HepG2 (cell line): ENCODE measurements around the gene ECHS1. TPM values are rescaled to one million over a fixed set of nuclear protein-coding genes. Genes with fewer than 3 reads are reported as not detected.

Source experiments
- ATAD3A ChIP-seq: sonication (generic); formaldehyde crosslinking; IDR thresholded peaks from 2 replicates; pipeline ENCODE4 v1.4.0; 2020; ENCODE audit warnings: missing genetic modification reagents
- GATA4 ChIP-seq: sonication (generic); IDR thresholded peaks from 2 replicates; pipeline ENCODE4 v1.6.1; 2016; ENCODE audit warnings: antibody characterized with exemption, low read depth, borderline replicate concordance
- HDAC6 ChIP-seq: fragments of 200-600 bp; sonication (generic); IDR thresholded peaks from 2 replicates; pipeline ENCODE4 v1.7.0; 2017; ENCODE audit warnings: mild to moderate bottlenecking, antibody characterized with exemption, low read length, low read depth
- MIXL1 ChIP-seq: IDR thresholded peaks from 2 replicates; pipeline ENCODE4 v1.6.1; 2016
- NFE2L1 ChIP-seq: sonication (generic); formaldehyde crosslinking; IDR thresholded peaks from 2 replicates; pipeline ENCODE4 v1.4.0; 2020; ENCODE audit warnings: missing genetic modification reagents, mild to moderate bottlenecking, borderline replicate concordance
- NFE2L2 ChIP-seq: fragments of 150-350 bp; IDR thresholded peaks from 2 replicates; pipeline ENCODE4 v1.6.1; 2014; ENCODE audit warnings: low read length
- NFRKB ChIP-seq: fragments of 450-650 bp; IDR thresholded peaks from 2 replicates; pipeline ENCODE4 v1.6.1; 2017
- ONECUT2 ChIP-seq: sonication (generic); formaldehyde crosslinking; IDR thresholded peaks from 2 replicates; pipeline ENCODE4 v1.4.0; 2020; ENCODE audit warnings: missing genetic modification reagents
- REL ChIP-seq: sonication (generic); formaldehyde crosslinking; conservative IDR thresholded peaks from 2 replicates; pipeline ENCODE4 v1.8.0; 2022; ENCODE audit warnings: mild to moderate bottlenecking, missing genetic modification reagents, moderate library complexity
- ZNF430 ChIP-seq: sonication (generic); formaldehyde crosslinking; IDR thresholded peaks from 2 replicates; pipeline ENCODE4 v1.9.0; 2021; ENCODE audit warnings: mild to moderate bottlenecking, missing genetic modification reagents
- ZNF557 ChIP-seq: sonication (generic); formaldehyde crosslinking; IDR thresholded peaks from 2 replicates; pipeline ENCODE4 v1.4.0; 2020; ENCODE audit warnings: missing genetic modification reagents
- polyA plus RNA-seq, 8 experiments: library from polyadenylated mRNA; depleted of rRNA in 3 of 8; stranded (reverse) in 7 of 8; unstranded in 1 of 8; fragments of >200 nt; fragmentation: Illumina TruSeq in 4 of 8; extraction: Trizol in 4 of 8; gene quantifications; 2 replicates each; pipeline versions ENCODE4 v1.2.1 to v1.2.3, GENCODE V29; 2011 to 2016; ENCODE audit warnings: low read depth in 4 of 8, missing spikeins in 1 of 8, mixed read lengths in 1 of 8; ENCODE audit not compliant: insufficient read depth in 1 of 8
- total RNA-seq, 5 experiments: library from RNA; depleted of rRNA; stranded (reverse); fragments of >200 nt; fragmentation: Illumina TruSeq; extraction: Trizol; gene quantifications; 2 replicates each; pipeline ENCODE4 v1.2.3, GENCODE V29; 2016; ENCODE audit warnings: low read depth in 1 of 5
- TF ChIP-seq, protein P1 (sequence below): sonication (generic); formaldehyde crosslinking; IDR thresholded peaks from 2 replicates; pipeline ENCODE4 v1.5.0; 2020; ENCODE audit warnings: mild to moderate bottlenecking, missing genetic modification reagents
- TF ChIP-seq, protein P2 (sequence below): sonication (generic); formaldehyde crosslinking; IDR thresholded peaks from one replicate; pipeline ENCODE4 v1.5.1; 2020; ENCODE audit warnings: mild to moderate bottlenecking, missing genetic modification reagents; ENCODE audit errors: not compliant biosample characterization
- TF ChIP-seq, protein P3 (sequence below), 2 experiments: IDR thresholded peaks; 2 replicates each; pipeline ENCODE4 v1.6.1; 2011 to 2012; ENCODE audit warnings: low read length in 2 of 2, borderline replicate concordance in 1 of 2, low read depth in 1 of 2, mild to moderate bottlenecking in 1 of 2, moderate library complexity in 1 of 2

Gene ECHS1
- total and polyA plus RNA-seq, 2 of the 13 experiments (the other 11 are each of a cell fraction or from before 2014, with no cell fraction given), result 32.7 to 195 TPM

DNA sequence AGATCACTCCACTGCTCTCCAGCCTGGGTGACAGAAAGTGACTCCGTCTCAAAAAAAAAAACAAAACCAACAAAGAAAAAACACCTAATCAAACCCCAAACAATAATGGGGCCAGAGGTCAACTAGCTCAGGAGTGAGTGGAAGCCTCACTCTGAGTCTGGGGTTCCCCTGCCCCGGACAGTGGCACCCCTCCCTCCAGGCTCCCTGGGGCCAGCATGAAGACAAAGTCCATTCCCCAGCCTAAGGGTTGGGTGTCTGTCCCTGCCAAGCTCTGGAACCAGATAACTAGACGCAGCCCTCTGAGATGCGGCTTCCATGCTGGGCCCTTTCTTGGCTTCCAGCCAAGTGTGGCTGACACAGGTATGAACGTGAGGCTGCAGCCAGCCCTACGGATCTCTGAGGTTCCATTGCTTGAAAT is 13.6 kb downstream of the ECHS1 start (continued):
- TF ChIP-seq, protein P1, sequence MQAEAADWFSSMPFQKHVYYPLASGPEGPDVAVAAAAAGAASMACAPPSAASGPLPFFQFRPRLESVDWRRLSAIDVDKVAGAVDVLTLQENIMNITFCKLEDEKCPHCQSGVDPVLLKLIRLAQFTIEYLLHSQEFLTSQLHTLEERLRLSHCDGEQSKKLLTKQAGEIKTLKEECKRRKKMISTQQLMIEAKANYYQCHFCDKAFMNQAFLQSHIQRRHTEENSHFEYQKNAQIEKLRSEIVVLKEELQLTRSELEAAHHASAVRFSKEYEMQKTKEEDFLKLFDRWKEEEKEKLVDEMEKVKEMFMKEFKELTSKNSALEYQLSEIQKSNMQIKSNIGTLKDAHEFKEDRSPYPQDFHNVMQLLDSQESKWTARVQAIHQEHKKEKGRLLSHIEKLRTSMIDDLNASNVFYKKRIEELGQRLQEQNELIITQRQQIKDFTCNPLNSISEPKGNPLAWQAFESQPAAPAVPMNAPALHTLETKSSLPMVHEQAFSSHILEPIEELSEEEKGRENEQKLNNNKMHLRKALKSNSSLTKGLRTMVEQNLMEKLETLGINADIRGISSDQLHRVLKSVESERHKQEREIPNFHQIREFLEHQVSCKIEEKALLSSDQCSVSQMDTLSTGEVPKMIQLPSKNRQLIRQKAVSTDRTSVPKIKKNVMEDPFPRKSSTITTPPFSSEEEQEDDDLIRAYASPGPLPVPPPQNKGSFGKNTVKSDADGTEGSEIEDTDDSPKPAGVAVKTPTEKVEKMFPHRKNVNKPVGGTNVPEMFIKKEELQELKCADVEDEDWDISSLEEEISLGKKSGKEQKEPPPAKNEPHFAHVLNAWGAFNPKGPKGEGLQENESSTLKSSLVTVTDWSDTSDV (CRISPR knock-in tag), result no peak
- TF ChIP-seq ZNF557 (CRISPR knock-in tag) (peak; percentile 69; the same call in 1 of the 2 replicates), NFE2L2 (no peak), ONECUT2 (CRISPR knock-in tag) (no peak), NFRKB (no peak), MIXL1 (CRISPR knock-in tag) (no peak), HDAC6 (no peak), ATAD3A (no peak), NFE2L1 (CRISPR knock-in tag) (no peak), REL (no peak), GATA4 (no peak), ZNF430 (CRISPR knock-in tag) (peak; percentile 37; the same call in 1 of the 2 replicates)
- TF ChIP-seq, protein P2, sequence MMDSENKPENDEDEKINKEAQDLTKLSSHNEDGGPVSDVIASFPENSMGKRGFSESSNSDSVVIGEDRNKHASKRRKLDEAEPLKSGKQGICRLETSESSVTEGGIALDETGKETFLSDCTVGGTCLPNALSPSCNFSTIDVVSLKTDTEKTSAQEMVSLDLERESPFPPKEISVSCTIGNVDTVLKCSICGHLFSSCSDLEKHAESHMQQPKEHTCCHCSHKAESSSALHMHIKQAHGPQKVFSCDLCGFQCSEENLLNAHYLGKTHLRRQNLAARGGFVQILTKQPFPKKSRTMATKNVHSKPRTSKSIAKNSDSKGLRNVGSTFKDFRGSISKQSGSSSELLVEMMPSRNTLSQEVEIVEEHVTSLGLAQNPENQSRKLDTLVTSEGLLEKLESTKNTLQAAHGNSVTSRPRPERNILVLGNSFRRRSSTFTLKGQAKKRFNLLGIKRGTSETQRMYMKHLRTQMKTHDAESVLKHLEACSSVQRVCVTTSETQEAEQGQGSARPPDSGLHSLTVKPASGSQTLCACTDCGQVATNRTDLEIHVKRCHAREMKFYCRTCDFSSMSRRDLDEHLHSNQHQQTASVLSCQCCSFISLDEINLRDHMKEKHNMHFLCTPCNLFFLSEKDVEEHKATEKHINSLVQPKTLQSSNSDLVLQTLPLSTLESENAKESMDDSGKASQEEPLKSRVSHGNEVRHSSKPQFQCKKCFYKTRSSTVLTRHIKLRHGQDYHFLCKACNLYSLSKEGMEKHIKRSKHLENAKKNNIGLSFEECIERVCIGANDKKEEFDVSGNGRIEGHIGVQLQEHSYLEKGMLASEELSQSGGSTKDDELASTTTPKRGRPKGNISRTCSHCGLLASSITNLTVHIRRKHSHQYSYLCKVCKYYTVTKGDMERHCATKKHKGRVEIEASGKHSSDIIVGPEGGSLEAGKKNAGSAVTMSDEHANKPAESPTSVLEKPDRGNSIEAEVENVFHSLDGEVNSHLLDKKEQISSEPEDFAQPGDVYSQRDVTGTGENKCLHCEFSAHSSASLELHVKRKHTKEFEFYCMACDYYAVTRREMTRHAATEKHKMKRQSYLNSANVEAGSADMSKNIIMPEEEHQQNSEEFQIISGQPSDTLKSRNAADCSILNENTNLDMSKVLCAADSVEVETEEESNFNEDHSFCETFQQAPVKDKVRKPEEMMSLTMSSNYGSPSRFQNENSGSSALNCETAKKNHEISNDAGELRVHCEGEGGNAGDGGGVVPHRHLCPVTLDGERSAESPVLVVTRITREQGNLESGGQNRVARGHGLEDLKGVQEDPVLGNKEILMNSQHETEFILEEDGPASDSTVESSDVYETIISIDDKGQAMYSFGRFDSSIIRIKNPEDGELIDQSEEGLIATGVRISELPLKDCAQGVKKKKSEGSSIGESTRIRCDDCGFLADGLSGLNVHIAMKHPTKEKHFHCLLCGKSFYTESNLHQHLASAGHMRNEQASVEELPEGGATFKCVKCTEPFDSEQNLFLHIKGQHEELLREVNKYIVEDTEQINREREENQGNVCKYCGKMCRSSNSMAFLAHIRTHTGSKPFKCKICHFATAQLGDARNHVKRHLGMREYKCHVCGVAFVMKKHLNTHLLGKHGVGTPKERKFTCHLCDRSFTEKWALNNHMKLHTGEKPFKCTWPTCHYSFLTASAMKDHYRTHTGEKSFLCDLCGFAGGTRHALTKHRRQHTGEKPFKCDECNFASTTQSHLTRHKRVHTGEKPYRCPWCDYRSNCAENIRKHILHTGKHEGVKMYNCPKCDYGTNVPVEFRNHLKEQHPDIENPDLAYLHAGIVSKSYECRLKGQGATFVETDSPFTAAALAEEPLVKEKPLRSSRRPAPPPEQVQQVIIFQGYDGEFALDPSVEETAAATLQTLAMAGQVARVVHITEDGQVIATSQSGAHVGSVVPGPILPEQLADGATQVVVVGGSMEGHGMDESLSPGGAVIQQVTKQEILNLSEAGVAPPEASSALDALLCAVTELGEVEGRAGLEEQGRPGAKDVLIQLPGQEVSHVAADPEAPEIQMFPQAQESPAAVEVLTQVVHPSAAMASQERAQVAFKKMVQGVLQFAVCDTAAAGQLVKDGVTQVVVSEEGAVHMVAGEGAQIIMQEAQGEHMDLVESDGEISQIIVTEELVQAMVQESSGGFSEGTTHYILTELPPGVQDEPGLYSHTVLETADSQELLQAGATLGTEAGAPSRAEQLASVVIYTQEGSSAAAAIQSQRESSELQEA, result no peak
- TF ChIP-seq, protein P3, sequence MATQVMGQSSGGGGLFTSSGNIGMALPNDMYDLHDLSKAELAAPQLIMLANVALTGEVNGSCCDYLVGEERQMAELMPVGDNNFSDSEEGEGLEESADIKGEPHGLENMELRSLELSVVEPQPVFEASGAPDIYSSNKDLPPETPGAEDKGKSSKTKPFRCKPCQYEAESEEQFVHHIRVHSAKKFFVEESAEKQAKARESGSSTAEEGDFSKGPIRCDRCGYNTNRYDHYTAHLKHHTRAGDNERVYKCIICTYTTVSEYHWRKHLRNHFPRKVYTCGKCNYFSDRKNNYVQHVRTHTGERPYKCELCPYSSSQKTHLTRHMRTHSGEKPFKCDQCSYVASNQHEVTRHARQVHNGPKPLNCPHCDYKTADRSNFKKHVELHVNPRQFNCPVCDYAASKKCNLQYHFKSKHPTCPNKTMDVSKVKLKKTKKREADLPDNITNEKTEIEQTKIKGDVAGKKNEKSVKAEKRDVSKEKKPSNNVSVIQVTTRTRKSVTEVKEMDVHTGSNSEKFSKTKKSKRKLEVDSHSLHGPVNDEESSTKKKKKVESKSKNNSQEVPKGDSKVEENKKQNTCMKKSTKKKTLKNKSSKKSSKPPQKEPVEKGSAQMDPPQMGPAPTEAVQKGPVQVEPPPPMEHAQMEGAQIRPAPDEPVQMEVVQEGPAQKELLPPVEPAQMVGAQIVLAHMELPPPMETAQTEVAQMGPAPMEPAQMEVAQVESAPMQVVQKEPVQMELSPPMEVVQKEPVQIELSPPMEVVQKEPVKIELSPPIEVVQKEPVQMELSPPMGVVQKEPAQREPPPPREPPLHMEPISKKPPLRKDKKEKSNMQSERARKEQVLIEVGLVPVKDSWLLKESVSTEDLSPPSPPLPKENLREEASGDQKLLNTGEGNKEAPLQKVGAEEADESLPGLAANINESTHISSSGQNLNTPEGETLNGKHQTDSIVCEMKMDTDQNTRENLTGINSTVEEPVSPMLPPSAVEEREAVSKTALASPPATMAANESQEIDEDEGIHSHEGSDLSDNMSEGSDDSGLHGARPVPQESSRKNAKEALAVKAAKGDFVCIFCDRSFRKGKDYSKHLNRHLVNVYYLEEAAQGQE (IDR thresholded peaks at IDR 0.05; ENCODE audit: borderline replicate concordance in 1 of 2, low read depth in 1 of 2, low read length in 2 of 2), result no peak
